Measurements from ENCODE around the gene SIGLEC15.

Gene SIGLEC15

DNA sequence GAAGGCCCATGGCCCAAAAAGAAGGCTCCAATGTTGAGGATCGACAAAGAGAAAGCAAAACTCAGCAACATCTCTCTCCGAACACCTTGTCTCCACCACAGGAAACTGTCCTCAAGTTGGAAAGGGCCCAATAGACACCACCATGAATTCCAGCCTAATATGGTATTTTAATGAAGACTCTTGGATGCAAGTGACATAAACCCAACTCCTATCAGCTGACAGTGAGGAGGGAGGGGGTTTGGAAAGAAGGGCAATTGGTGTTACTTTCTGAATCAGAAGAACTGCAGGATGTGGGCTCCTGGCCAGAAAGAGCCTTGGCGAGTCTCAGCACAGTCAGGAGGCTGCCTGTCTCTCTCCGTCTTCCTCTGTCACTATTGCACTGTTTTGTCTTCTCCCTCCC, 40.3 kb upstream of the SIGLEC15 start:
- H3K4me3 ChIP-seq (ENCODE audit: low read depth, low read length), result no peak overlapping the region
- TF ChIP-seq, protein P1, sequence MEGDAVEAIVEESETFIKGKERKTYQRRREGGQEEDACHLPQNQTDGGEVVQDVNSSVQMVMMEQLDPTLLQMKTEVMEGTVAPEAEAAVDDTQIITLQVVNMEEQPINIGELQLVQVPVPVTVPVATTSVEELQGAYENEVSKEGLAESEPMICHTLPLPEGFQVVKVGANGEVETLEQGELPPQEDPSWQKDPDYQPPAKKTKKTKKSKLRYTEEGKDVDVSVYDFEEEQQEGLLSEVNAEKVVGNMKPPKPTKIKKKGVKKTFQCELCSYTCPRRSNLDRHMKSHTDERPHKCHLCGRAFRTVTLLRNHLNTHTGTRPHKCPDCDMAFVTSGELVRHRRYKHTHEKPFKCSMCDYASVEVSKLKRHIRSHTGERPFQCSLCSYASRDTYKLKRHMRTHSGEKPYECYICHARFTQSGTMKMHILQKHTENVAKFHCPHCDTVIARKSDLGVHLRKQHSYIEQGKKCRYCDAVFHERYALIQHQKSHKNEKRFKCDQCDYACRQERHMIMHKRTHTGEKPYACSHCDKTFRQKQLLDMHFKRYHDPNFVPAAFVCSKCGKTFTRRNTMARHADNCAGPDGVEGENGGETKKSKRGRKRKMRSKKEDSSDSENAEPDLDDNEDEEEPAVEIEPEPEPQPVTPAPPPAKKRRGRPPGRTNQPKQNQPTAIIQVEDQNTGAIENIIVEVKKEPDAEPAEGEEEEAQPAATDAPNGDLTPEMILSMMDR (IDR thresholded peaks at IDR 0.05; ENCODE audit: low read depth, low read length, missing control alignments), result no peak
- no peak for DNase-seq (ENCODE audit: low read depth)

DNA sequence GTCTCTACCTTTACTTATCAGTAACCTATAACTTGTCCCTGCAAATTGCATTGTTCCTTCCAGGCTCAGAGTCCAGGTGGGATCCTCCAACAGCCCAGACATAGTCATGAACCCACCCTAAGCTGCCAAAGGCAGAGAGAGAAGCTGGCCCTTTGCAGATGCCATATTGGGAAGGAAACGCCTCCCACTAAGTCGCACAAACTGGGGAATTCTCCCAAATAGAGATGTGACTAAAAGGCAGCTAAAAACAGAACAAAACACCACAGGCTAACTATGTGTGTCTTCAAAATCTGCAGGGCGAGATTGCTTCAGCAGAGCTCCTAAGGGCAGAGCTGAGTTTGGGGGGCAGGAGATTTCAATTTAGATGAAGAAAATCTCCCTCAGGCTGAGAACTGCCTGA, 38.5 kb upstream of the SIGLEC15 start:
- TF ChIP-seq, protein P1 (IDR thresholded peaks at IDR 0.05; ENCODE audit: low read depth, low read length, missing control alignments), result no peak
- no peak for DNase-seq (ENCODE audit: low read depth)
- no peak overlapping the region for H3K4me3 ChIP-seq (ENCODE audit: low read depth, low read length)

DNA sequence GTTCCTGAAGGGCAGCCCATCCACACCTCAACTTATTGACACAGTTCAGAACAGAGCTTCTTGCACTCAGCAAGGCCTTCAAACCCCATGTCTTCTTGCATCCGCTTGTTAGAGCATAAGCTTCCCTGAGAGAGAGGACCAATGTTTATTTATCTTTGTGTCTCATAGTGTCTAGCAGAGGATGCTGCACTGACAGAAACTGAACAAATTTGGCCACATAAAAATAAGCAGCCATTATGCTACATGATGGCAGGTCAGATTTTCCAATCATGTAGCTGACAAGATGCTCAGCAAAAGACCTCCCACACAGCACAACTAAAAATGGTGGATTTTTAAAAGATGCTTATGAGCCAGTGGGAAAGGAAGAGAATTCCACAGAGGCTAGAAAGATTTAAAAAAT, 38.1 kb upstream of the SIGLEC15 start:
- H3K4me3 ChIP-seq (ENCODE audit: low read depth, low read length), result no peak overlapping the region
- no peak for DNase-seq (ENCODE audit: low read depth)
- TF ChIP-seq, protein P1 (IDR thresholded peaks at IDR 0.05; ENCODE audit: low read depth, low read length, missing control alignments), result no peak

DNA sequence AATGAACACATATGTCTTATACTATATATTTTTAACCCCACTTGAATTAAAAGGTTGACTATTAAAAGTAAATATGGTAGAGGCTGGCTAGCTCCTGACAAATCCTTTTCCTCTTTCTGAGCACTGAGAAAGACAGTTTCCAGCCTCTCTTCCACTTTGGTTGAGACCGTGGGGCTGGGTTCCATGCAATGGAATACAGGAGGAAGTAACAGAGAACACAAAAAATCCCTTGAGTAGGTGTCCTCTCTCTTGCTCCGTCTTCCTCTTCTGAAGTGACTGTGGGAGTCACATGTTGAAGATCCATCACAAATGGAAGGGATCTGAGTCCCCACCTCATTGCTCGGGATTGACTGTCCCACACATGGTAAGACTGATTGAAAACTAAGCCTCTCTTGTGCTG, 36.6 kb upstream of the SIGLEC15 start:
- no peak for DNase-seq (ENCODE audit: low read depth)
- TF ChIP-seq, protein P1 (IDR thresholded peaks at IDR 0.05; ENCODE audit: low read depth, low read length, missing control alignments), result no peak

DNA sequence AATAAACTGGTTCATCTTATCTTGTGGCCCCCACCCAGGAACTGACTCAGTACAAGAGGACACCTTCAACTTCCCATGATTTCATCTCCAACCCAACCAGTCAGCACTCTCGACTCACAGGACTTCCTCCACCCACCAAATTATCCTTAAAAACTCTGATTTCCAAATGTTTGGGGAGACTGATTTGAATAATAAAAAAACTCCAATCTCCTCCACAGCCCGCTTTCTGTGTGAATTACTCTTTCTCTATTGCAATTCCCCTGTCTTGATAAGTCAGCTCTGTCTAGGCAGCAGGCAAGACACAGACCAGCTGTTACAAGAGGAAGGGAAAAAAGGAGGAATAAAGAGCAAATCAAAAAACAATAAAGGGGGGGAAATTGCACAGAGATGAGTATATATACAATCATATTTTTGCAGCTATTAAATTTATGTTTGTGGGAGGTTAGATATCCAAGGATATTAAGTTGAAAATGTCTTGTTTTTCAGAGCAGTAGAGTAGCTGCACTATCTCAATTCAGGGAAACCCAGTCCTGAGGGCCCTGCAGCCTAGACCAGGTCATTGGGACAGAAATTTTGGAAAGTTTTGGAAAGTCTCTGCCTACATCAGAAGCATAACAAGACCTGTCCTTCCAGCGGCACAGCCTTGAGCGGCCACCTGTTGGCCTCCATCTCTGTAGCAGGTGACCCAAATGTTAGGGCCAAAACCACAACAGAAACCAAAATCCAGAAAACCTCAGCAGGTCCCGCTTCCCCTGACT, 32.8 kb upstream of the SIGLEC15 start:
- DNase-seq (ENCODE audit: low read depth), result no peak
- H3K4me3 ChIP-seq (ENCODE audit: low read depth, low read length), result no peak overlapping the region
- TF ChIP-seq, protein P1 (IDR thresholded peaks at IDR 0.05; ENCODE audit: low read depth, low read length, missing control alignments), result no peak

More for the DNA sequence above, 36.6 kb upstream of the SIGLEC15 start:
- H3K4me3 ChIP-seq (ENCODE audit: low read depth, low read length), result no peak overlapping the region

DNA sequence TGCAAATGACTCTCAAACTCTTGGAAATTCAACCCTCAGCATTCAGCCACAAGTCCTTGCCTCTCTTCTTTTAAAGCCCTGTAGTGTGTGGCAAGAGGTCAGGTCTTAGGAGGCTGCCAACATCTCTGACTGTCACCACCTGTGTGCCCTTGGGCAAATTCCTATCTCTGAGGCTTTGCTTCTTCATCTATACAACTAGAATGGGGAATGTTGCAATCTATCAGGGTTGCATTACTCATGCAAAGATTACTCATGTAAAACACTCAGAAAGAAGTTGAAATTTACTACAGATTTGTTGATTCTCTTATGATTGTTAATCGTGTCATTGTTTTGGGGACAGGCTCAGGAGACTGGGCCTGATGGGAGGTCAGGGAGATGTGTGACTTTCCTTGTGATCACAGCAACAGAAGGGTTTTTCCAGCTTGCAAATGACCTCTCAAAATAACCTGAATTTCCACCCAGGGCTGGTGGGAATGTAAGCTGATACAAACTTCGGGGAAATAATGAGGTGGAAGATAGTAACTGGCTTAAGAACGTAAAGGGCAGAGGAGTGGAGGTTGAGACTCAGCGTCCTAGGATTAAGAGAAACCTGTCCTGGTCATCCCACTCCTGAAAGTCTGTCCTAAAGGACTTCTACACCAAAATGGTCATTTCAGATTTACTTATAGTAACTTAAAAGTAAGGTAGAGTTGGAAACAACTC, 32.1 kb upstream of the SIGLEC15 start:
- no peak overlapping the region for H3K4me3 ChIP-seq (ENCODE audit: low read depth, low read length)
- TF ChIP-seq, protein P1 (IDR thresholded peaks at IDR 0.05; ENCODE audit: low read depth, low read length, missing control alignments), result no peak
- no peak for DNase-seq (ENCODE audit: low read depth)
